ENCODE data around the gene AOAH. TPM values are rescaled to one million over a fixed set of nuclear protein-coding genes. Genes with fewer than 3 reads are reported as not detected.
A peak's percentile ranks its signal among the peaks of the same experiment; 100 is the strongest.
"Not testable (repeated sequence)": the region's sequence is repeated elsewhere in the genome, so short reads cannot be mapped to it uniquely, and the experiment has no call there.

AOAH gene
- total RNA-seq, 1 experiment from 2014 or later = not detected

DNA sequence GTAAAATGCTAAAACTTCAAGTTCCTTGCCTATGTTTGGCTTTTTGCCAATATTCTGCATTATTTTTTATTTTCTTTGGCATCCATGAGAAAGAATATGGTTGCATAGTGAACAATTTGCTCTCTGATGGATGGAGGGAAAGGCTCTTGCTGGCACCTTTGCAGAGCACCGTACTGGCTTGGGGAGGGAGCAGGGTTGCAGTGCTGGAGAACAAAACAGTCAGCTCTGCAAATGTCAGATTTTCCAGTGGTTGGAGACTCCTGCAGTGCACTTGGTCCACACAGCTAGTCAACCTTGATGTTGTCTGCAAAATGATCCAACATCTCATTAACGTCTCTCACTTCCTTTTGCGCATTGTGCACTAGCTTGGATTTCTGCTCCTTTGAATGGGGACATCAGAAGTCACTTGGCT is 233.9 kb downstream of the AOAH start:
- H3K4me1 ChIP-seq (ENCODE audit: insufficient read depth, low read length, poor library complexity, severe bottlenecking) = no peaks in the 10 kb centered on the region
- ChIA-PET POLR2A (ENCODE audit: low non-redundant PET) (interaction anchor here (0.6 kb wide), 1 partner anchor 484 kb away, joined by 3 read pairs; no protein-coding TSS in a partner anchor), CTCF (interaction anchor here (1.0 kb wide), 1 partner anchor 691 kb away, joined by 3 read pairs; no protein-coding TSS in a partner anchor)
- BruUV-seq (replicated peaks) = no TSS peak
- H3K4me3 ChIP-seq (ENCODE audit: low read depth, low read length, poor library complexity, severe bottlenecking) = no peak overlapping the region
- H3K27me3 ChIP-seq (replicated peaks; ENCODE audit: insufficient read depth, low read depth, low read length, poor library complexity) = peaks cover 42% of the 10 kb centered on the region
- no peaks in the 10 kb centered on the region for H3K9me3 ChIP-seq (ENCODE audit: low read depth, low read length, poor library complexity, severe bottlenecking)
- H3K36me3 ChIP-seq (ENCODE audit: insufficient read depth, low read length, poor library complexity, severe bottlenecking) = no peaks in the 10 kb centered on the region
- intact Hi-C loops (cut with micrococcal nuclease; ENCODE audit: unreplicated experiment) = no loop called here
- no peak overlapping the region for H3K27ac ChIP-seq (ENCODE audit: low read depth, low read length, poor library complexity, severe bottlenecking)
- no peak for TF ChIP-seq EZH2 (IDR thresholded peaks at IDR 0.05; ENCODE audit: borderline replicate concordance, low read depth, low read length, poor library complexity, severe bottlenecking)
- TF ChIP-seq, protein P1, sequence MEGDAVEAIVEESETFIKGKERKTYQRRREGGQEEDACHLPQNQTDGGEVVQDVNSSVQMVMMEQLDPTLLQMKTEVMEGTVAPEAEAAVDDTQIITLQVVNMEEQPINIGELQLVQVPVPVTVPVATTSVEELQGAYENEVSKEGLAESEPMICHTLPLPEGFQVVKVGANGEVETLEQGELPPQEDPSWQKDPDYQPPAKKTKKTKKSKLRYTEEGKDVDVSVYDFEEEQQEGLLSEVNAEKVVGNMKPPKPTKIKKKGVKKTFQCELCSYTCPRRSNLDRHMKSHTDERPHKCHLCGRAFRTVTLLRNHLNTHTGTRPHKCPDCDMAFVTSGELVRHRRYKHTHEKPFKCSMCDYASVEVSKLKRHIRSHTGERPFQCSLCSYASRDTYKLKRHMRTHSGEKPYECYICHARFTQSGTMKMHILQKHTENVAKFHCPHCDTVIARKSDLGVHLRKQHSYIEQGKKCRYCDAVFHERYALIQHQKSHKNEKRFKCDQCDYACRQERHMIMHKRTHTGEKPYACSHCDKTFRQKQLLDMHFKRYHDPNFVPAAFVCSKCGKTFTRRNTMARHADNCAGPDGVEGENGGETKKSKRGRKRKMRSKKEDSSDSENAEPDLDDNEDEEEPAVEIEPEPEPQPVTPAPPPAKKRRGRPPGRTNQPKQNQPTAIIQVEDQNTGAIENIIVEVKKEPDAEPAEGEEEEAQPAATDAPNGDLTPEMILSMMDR (conservative IDR thresholded peaks at IDR 0.05; ENCODE audit: low read depth, low read length) = no peak
- DNase-seq (ENCODE audit: low spot score) = no peak

DNA sequence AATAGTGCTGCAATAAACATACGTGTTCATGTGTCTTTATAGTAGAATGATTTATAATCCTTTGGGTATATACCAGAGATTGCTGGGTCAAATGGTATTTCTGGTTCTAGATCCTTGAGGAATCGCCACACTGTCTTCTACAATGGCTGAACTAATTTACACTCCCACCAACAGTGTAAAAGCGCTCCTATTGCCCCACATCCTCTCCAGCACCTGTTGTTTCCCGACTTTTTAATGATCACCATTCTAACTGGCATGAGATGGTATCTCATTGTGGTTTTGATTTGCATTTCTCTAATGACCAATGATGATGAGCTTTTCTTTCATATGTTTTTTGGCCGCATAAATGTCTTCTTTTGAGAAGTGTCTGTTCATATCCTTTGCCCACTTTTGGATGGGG is 235.6 kb downstream of the AOAH start:
- DNase-seq (ENCODE audit: low spot score); POLR2A ChIA-PET (ENCODE audit: low non-redundant PET); H3K4me3 ChIP-seq (ENCODE audit: low read depth, low read length, poor library complexity, severe bottlenecking); H3K27ac ChIP-seq (ENCODE audit: low read depth, low read length, poor library complexity, severe bottlenecking); H3K36me3 ChIP-seq (ENCODE audit: insufficient read depth, low read length, poor library complexity, severe bottlenecking); H3K4me1 ChIP-seq (ENCODE audit: insufficient read depth, low read length, poor library complexity, severe bottlenecking); H3K9me3 ChIP-seq (ENCODE audit: low read depth, low read length, poor library complexity, severe bottlenecking); BruUV-seq (replicated peaks): not testable (repeated sequence)
- peaks cover 48% of the 10 kb centered on the region for H3K27me3 ChIP-seq (replicated peaks; ENCODE audit: insufficient read depth, low read depth, low read length, poor library complexity)
- intact Hi-C loops (cut with micrococcal nuclease; ENCODE audit: unreplicated experiment) = loop anchor here (5.0 kb wide), 3 partner anchors 479 to 714 kb away; no protein-coding TSS in a partner anchor
- CTCF ChIA-PET = interaction anchor here (1.6 kb wide), 1 partner anchor 182 kb away, joined by 10 read pairs; no protein-coding TSS in a partner anchor

DNA sequence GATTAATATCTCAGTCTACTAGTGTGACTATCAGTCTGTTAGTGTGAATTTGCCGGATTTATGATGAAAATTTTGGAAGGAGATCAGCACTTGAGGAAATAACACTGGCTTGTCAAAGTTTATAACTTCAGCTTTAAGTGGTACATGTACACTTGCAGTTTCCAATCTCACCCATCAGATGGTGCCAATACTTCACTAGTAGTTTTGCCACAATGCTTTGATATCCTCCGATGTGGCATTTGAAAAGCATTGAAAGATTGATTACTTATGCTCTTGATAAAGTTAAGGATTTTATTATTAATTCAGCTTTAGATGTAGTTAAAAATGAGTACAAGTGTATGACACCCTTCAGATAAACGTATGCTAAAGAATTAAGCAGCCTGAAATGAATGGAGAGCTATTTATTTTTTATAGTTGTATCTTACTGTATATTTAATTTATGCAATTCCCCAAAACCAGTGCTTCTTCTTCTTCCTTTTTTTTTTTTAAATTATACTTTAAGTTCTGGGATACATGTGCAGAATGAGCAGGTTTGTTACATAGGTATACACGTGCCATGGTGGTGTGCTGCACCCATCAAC is 236.4 kb downstream of the AOAH start:
- Histone ChIP-seq H3K9me3 (ENCODE audit: low read depth, low read length, poor library complexity, severe bottlenecking) (no peaks in the 10 kb centered on the region), H3K36me3 (ENCODE audit: insufficient read depth, low read length, poor library complexity, severe bottlenecking) (no peaks in the 10 kb centered on the region), H3K4me3 (ENCODE audit: low read depth, low read length, poor library complexity, severe bottlenecking) (no peak overlapping the region), H3K27ac (ENCODE audit: low read depth, low read length, poor library complexity, severe bottlenecking) (no peak overlapping the region), H3K27me3 (replicated peaks; ENCODE audit: insufficient read depth, low read depth, low read length, poor library complexity) (peaks cover 50% of the 10 kb centered on the region), H3K4me1 (ENCODE audit: insufficient read depth, low read length, poor library complexity, severe bottlenecking) (no peaks in the 10 kb centered on the region)
- ChIA-PET POLR2A (ENCODE audit: low non-redundant PET) (interaction anchor here (0.6 kb wide), 1 partner anchor 125 kb away, joined by 3 read pairs; no protein-coding TSS in a partner anchor), CTCF (interaction anchor here (0.8 to 1.6 kb wide), 6 partner anchors 182 to 713 kb away, joined by 3 to 10 read pairs (median 6); no protein-coding TSS in a partner anchor)
- intact Hi-C loops (cut with micrococcal nuclease; ENCODE audit: unreplicated experiment) = loop anchor here (1.0 to 5.0 kb wide), 4 partner anchors 183 to 714 kb away; no protein-coding TSS in a partner anchor
- TF ChIP-seq EZH2 (IDR thresholded peaks at IDR 0.05; ENCODE audit: borderline replicate concordance, low read depth, low read length, poor library complexity, severe bottlenecking) = no peak
- TF ChIP-seq, protein P1 (conservative IDR thresholded peaks at IDR 0.05; ENCODE audit: low read depth, low read length) = peak; percentile 74
- no TSS peak for BruUV-seq (replicated peaks)
- DNase-seq (ENCODE audit: low spot score) = peak; percentile 67
